ENCODE data around the gene HIGD1C. TPM values are rescaled to one million over a fixed set of nuclear protein-coding genes. Genes with fewer than 3 reads are reported as not detected.

HIGD1C gene
- total and polyA plus RNA-seq, 2 of the 8 experiments (the other 6 are each of a cell fraction or from before 2014, with no cell fraction given) = not detected

- no peaks in the 10 kb centered on the region for H3K79me1 ChIP-seq (ENCODE audit: low read depth, low read length)
- no peak overlapping the region for H3K4me2 ChIP-seq (ENCODE audit: insufficient read depth in 1 of 2, low read depth in 2 of 2, low read length in 2 of 2)
- no peak overlapping the region for H2BK5ac ChIP-seq (ENCODE audit: low read depth, low read length)
- no peaks in the 10 kb centered on the region for H3K79me2 ChIP-seq (ENCODE audit: control insufficient read depth in 1 of 2, insufficient read depth in 2 of 2, low read length in 2 of 2)
- 63% methylated on average over 2 of the region's 2 CpGs; no CpG with 5 or more reads in 1 of the 2 experiments for WGBS, 2 experiments (ENCODE audit: extremely low coverage in 1 of 2, insufficient coverage in 1 of 2, insufficient read length in 1 of 2, insufficient replicate concordance in 2 of 2, low coverage in 1 of 2, low lambda C conversion rate in 2 of 2, missing lambda C conversion rate in 1 of 2)
- no peak overlapping the region for H3K23ac ChIP-seq (ENCODE audit: insufficient read length)
- TF ChIP-seq CHD1 (IDR thresholded peaks at IDR 0.05; ENCODE audit: low read depth, low read length) = no peak
- TF ChIP-seq PHF8 (conservative IDR thresholded peaks at IDR 0.05; ENCODE audit: low read depth, low read length) = no peak
- no peak for TF ChIP-seq ATF2 (IDR thresholded peaks at IDR 0.05; ENCODE audit: low read length)
- TF ChIP-seq KDM1A (IDR thresholded peaks at IDR 0.05; ENCODE audit: borderline replicate concordance, low read length) = no peak
- no peak for TF ChIP-seq SIN3A (conservative IDR thresholded peaks at IDR 0.05 in 1 of 2, IDR thresholded peaks at IDR 0.05 in 1 of 2; ENCODE audit: low read depth in 1 of 2, low read length in 2 of 2)
- no peak for TF ChIP-seq CBX5 (IDR thresholded peaks at IDR 0.05; ENCODE audit: low read depth, low read length)
- no peak overlapping the region for H3K14ac ChIP-seq (ENCODE audit: insufficient read length)
- H4K8ac ChIP-seq (ENCODE audit: extremely low read depth, insufficient read depth, low read length) = no peak overlapping the region
- H3K4ac ChIP-seq (replicated peaks; ENCODE audit: insufficient read length, low read depth, low read length) = no peak overlapping the region
- H3K23me2 ChIP-seq (ENCODE audit: low read depth, low read length) = no peaks in the 10 kb centered on the region
- no peaks in the 10 kb centered on the region for H3K36me3 ChIP-seq (ENCODE audit: control insufficient read depth in 2 of 4, insufficient read depth in 4 of 4, low read length in 3 of 4)
- no peak overlapping the region for H2AK5ac ChIP-seq (ENCODE audit: low read depth, low read length)
- H2BK120ac ChIP-seq (replicated peaks; ENCODE audit: low read depth, low read length) = no peak overlapping the region
- no peaks in the 10 kb centered on the region for H3K27me3 ChIP-seq (replicated peaks in 1 of 4; ENCODE audit: control insufficient read depth in 3 of 4, extremely low read depth in 1 of 4, insufficient read depth in 3 of 4, low read length in 3 of 4)
- no peaks in the 10 kb centered on the region for H3K9me3 ChIP-seq (ENCODE audit: insufficient read depth in 2 of 2, low read depth in 1 of 2, low read length in 1 of 2)
- H3K18ac ChIP-seq (ENCODE audit: extremely low read depth, low read length) = no peak overlapping the region
- no peak overlapping the region for H4K91ac ChIP-seq (replicated peaks; ENCODE audit: insufficient read length, low read length)
- no peak overlapping the region for H2AFZ ChIP-seq (ENCODE audit: low read length)
- no peak overlapping the region for H2BK15ac ChIP-seq (ENCODE audit: low read length)
- H3K4me1 ChIP-seq (replicated peaks in 1 of 4; ENCODE audit: control insufficient read depth in 3 of 4, insufficient read depth in 4 of 4, low read length in 3 of 4) = peaks cover 0 to 3% (median 0%) of the 10 kb centered on the region in 4 experiments; a peak in 1 of 7 replicates
- no peak for FAIRE-seq
- H3K9ac ChIP-seq (replicated peaks in 1 of 4; ENCODE audit: extremely low read depth in 1 of 4, low read depth in 3 of 4, low read length in 3 of 4) = no peak overlapping the region
- H4K5ac ChIP-seq (ENCODE audit: insufficient read length, low read depth, low read length) = no peak overlapping the region
- no peak for DNase-seq (ENCODE audit: low read depth in 1 of 2, low spot score in 2 of 2)
- no peaks in the 10 kb centered on the region for H4K20me1 ChIP-seq (replicated peaks in 1 of 2; ENCODE audit: control insufficient read depth in 1 of 2, insufficient read depth in 2 of 2, low read length in 2 of 2)
- H3K4me3 ChIP-seq (ENCODE audit: extremely low read depth in 1 of 4, insufficient read depth in 2 of 4, low read depth in 3 of 4, low read length in 4 of 4) = no peak overlapping the region
- no peak overlapping the region for H3K27ac ChIP-seq (ENCODE audit: low read depth, low read length)
- ChIA-PET POLR2A (ENCODE audit: partially characterized antibody) (no interaction called here), CTCF (ENCODE audit: partially characterized antibody) (interaction anchor here (0.6 to 1.0 kb wide), 2 partner anchors 31 to 968 kb away, joined by 3 read pairs; no protein-coding TSS in a partner anchor)
- no peak overlapping the region for H2BK20ac ChIP-seq (ENCODE audit: low read length)
- H2BK12ac ChIP-seq (ENCODE audit: low read depth, low read length) = no peak overlapping the region
- H3K56ac ChIP-seq (replicated peaks; ENCODE audit: insufficient read length, low read depth, low read length) = no peak overlapping the region
Observed at GRCh38 chr12:50955697-50956096, 3.4 kb downstream of the HIGD1C start.

All from H1 (cell line).